IMR-90 (cell line): ENCODE measurements around the gene PXN. TPM values are rescaled to one million over a fixed set of nuclear protein-coding genes. Genes with fewer than 3 reads are reported as not detected.

Experiments
- CHD1 ChIP-seq: IDR thresholded peaks from 2 replicates; pipeline ENCODE4 v1.6.1; 2012; ENCODE audit warnings: low read depth, low read length, improper control_type of control experiment
- ELK1 ChIP-seq: fragments of 150-350 bp; IDR thresholded peaks from 2 replicates; pipeline ENCODE4 v1.6.1; 2016; ENCODE audit warnings: low read depth, mild to moderate bottlenecking, low read length, moderate library complexity, borderline replicate concordance
- MAFK ChIP-seq: IDR thresholded peaks from 2 replicates; pipeline ENCODE4 v1.6.1; 2012; ENCODE audit warnings: low read depth, low read length, improper control_type of control experiment
- MXI1 ChIP-seq: IDR thresholded peaks from 2 replicates; pipeline ENCODE4 v1.6.1; 2012; ENCODE audit warnings: low read depth, mild to moderate bottlenecking, low read length, moderate library complexity, borderline replicate concordance
- polyA plus RNA-seq, 3 experiments: library from polyadenylated mRNA; depleted of rRNA; stranded (reverse); fragments of >200 nt; gene quantifications; 2 replicates each; pipeline ENCODE4 v1.2.3, GENCODE V29; 2012; ENCODE audit warnings: low replicate concordance in 1 of 3
- total RNA-seq: library from RNA; depleted of rRNA; stranded (reverse); fragments of >200 nt; gene quantifications from 2 replicates; pipeline ENCODE4 v1.2.3, GENCODE V29; 2012

Gene PXN
- total and polyA plus RNA-seq, 2 of the 4 experiments (the other 2 are of a cell fraction), result 46.6 to 134 TPM

GRCh38 chr12:120301962-120302815 is 36.7 kb upstream of the PXN start, which contains the start of gene SIRT4 (continued):
- TF ChIP-seq ELK1 (no peak), MAFK (no peak), CHD1 (no peak; the same call in 1 of the 2 replicates), MXI1 (no peak)
